Hepatocyte (in vitro differentiated cells): Measurements from ENCODE around the gene NOTCH1.

Experiments used
- CTCF ChIP-seq: fragments of 200-600 bp; sonication (generic); IDR thresholded peaks from 2 replicates; pipeline ENCODE4 v1.5.1; 2016; ENCODE audit warnings: antibody characterized with exemption, mild to moderate bottlenecking; ENCODE audit not compliant: poor library complexity
- EZH2 ChIP-seq: fragments of 200-600 bp; sonication (generic); IDR thresholded peaks from 2 replicates; pipeline ENCODE4 v1.6.1; 2016; ENCODE audit warnings: antibody characterized with exemption, mild to moderate bottlenecking, borderline replicate concordance

GRCh38 chr9:136508729-136509500 lies 36.9 kb downstream of the NOTCH1 start:
- TF ChIP-seq EZH2 = no peak
- TF ChIP-seq CTCF = no peak
